ENCODE results near the gene ANKS1B.
"Not testable (repeated sequence)": the region's sequence is repeated elsewhere in the genome, so short reads cannot be mapped to it uniquely, and the experiment has no call there.

The ANKS1B gene

GRCh38 chr12:98980508-98980907 is 1004.2 kb downstream of the ANKS1B start:
- no peak for FAIRE-seq

GRCh38 chr12:98977186-98977585 is 1007.5 kb downstream of the ANKS1B start:
- FAIRE-seq, result no peak

GRCh38 chr12:98974767-98975381 is 1009.9 kb downstream of the ANKS1B start:
- FAIRE-seq, result no peak

GRCh38 chr12:98973395-98973794 is 1011.3 kb downstream of the ANKS1B start:
- FAIRE-seq, result no peak

- FAIRE-seq, result no peak
These were observed 1013.8 kb downstream of the ANKS1B start for GRCh38 chr12:98970950-98971349.

- FAIRE-seq, result no peak
These were observed 1014.5 kb downstream of the ANKS1B start for GRCh38 chr12:98970210-98970609.

GRCh38 chr12:98968896-98969295 is 1015.8 kb downstream of the ANKS1B start:
- FAIRE-seq, result no peak

GRCh38 chr12:98957135-98957534 is 1027.6 kb downstream of the ANKS1B start:
- FAIRE-seq, result not testable (repeated sequence)

- FAIRE-seq, result no peak
These were observed 1029.5 kb downstream of the ANKS1B start for GRCh38 chr12:98955284-98955683.

- no peak for FAIRE-seq
These were observed 1030.2 kb downstream of the ANKS1B start for GRCh38 chr12:98954506-98954905.

GRCh38 chr12:98951406-98951805 is 1033.3 kb downstream of the ANKS1B start:
- no peak for FAIRE-seq

GRCh38 chr12:98948343-98948949 is 1036.3 kb downstream of the ANKS1B start:
- FAIRE-seq, result peak; percentile 61

- FAIRE-seq, result no peak
These were observed 1038.9 kb downstream of the ANKS1B start for GRCh38 chr12:98945864-98946263.

GRCh38 chr12:98939926-98940325 is 1044.8 kb downstream of the ANKS1B start:
- FAIRE-seq, result no peak

- FAIRE-seq, result no peak
These were observed 1045.4 kb downstream of the ANKS1B start for GRCh38 chr12:98939350-98939749.

- FAIRE-seq, result no peak
These were observed 1048.9 kb downstream of the ANKS1B start for GRCh38 chr12:98935847-98936246.

GRCh38 chr12:98922871-98923270 is 1061.9 kb downstream of the ANKS1B start:
- no peak for FAIRE-seq

- no peak for FAIRE-seq
These were observed 1066.4 kb downstream of the ANKS1B start for GRCh38 chr12:98918176-98918863.

- no peak for FAIRE-seq
These were observed 1068.6 kb downstream of the ANKS1B start for GRCh38 chr12:98916106-98916505.

- FAIRE-seq, result no peak
These were observed 1072.2 kb downstream of the ANKS1B start for GRCh38 chr12:98912401-98912974.

- FAIRE-seq, result no peak
These were observed 1073.3 kb downstream of the ANKS1B start for GRCh38 chr12:98911396-98911795.

- FAIRE-seq, result no peak
These were observed 1075.0 kb downstream of the ANKS1B start for GRCh38 chr12:98909746-98910145.

GRCh38 chr12:98908866-98909265 is 1075.9 kb downstream of the ANKS1B start:
- no peak for FAIRE-seq

GRCh38 chr12:98903875-98904274 is 1080.9 kb downstream of the ANKS1B start:
- FAIRE-seq, result no peak
